Sigmoid colon (tissue), 7 donors: Measurements from ENCODE around the gene CDK16. TPM values are rescaled to one million over a fixed set of nuclear protein-coding genes. Genes with fewer than 3 reads are reported as not detected.

Experiments
- DNase-seq: peaks from one replicate; pipeline ENCODE4 v3.0.0-alpha.2; 2019
- H3K27ac ChIP-seq, 4 donors: fragments of 200-600 bp; sonication (generic); one replicate each; pipeline ENCODE4 v1.5.1; 2016 to 2019; ENCODE audit warnings: mild to moderate bottlenecking in 1 of 4
- H3K27me3 ChIP-seq, 3 donors: fragments of 200-600 bp; sonication (generic); one replicate each; pipeline ENCODE4 v1.5.1; 2019; ENCODE audit warnings: mild to moderate bottlenecking in 1 of 3
- H3K36me3 ChIP-seq, 4 donors: fragments of 200-600 bp; sonication (generic); one replicate each; pipeline ENCODE4 v1.5.1; 2016 to 2019
- H3K4me1 ChIP-seq, 4 donors: fragments of 200-600 bp; sonication (generic); one replicate each; pipeline ENCODE4 v1.5.1; 2017 to 2019
- H3K4me3 ChIP-seq, 4 donors: fragments of 200-600 bp; sonication (generic); one replicate each; pipeline ENCODE4 v1.5.1; 2017 to 2019; ENCODE audit warnings: mild to moderate bottlenecking in 2 of 4, moderate library complexity in 1 of 4
- H3K9me3 ChIP-seq, 4 donors: fragments of 200-600 bp in 3 of 4; sonication (generic) in 3 of 4; one replicate each; pipeline versions ENCODE4 v1.5.1 to v1.6.1; 2013 to 2019
- CTCF ChIP-seq, 4 experiments: fragments of 450-650 bp in 3 of 4; fragments of 200-600 bp in 1 of 4; IDR thresholded peaks; one replicate each; pipeline ENCODE4 v1.5.1; 2016 to 2019; ENCODE audit warnings: antibody characterized with exemption in 4 of 4, mild to moderate bottlenecking in 3 of 4, moderate library complexity in 2 of 4
- EP300 ChIP-seq, 4 donors: sonication (generic); formaldehyde crosslinking; IDR thresholded peaks; one replicate each; pipeline ENCODE4 v1.6.1; 2017; ENCODE audit warnings: antibody characterized with exemption in 4 of 4
- POLR2A ChIP-seq, 2 donors: fragments of 450-650 bp; IDR thresholded peaks; one replicate each; pipeline ENCODE4 v1.6.1; 2016; ENCODE audit warnings: antibody characterized with exemption in 2 of 2, mild to moderate bottlenecking in 2 of 2, moderate library complexity in 2 of 2
- POLR2AphosphoS5 ChIP-seq, 4 donors: sonication (generic); formaldehyde crosslinking; IDR thresholded peaks; one replicate each; pipeline ENCODE4 v1.6.1; 2017; ENCODE audit warnings: antibody characterized with exemption in 4 of 4
- WGBS, 2 donors: extraction: QIAGEN DNeasy Blood & Tissue Kit; methylation state at CpG; one replicate each; pipeline ENCODE4 v1.1.7; 2013; 5-methylcytosine and 5-hydroxymethylcytosine counted together
- intact Hi-C: fragments of 100-400 bp; cut with DNase I; formaldehyde crosslinking; loops from one replicate; pipeline ENCODE4 v1.15.1; 2023
- polyA plus RNA-seq, 3 donors: library from polyadenylated mRNA; stranded (reverse); fragments of 200-250 nt; gene quantifications; one replicate each; pipeline ENCODE4 v1.2.3, GENCODE V29; 2013
- total RNA-seq, 4 donors: library from RNA; depleted of rRNA; stranded (reverse); fragments of >200 nt; gene quantifications; one replicate each; pipeline ENCODE4 v1.1.0, GENCODE V29; 2016
- donor health status: healthy with polysubstance abuse.
- donor health status: Bipolar disorder and iron deficiency.
- donor health status: healthy.

The CDK16 gene
- total and polyA plus RNA-seq, 7 donors, result 35.4 to 64.6 (median 46.3) TPM

DNA sequence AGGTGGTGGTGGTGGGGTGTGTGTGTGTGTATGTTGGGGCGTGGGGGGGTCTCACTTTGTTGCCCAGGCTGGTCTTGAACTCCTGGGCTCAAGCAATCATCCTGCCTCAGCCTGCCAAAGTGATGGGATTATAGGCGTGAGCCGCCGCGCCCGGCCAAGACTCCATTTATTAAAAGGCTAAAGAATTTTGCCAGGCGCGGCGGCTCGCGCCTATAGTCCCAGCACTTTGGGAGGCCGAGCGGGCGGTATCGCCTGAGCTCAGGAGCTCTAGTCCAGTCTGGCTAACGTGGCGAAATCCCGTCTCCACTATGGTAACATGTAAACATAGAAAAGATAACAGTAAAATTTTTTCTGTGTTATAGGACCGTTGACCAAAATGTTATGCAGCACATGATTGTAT, 28.6 kb upstream of the CDK16 start:
- Histone ChIP-seq H3K27ac (no peak overlapping the region), H3K9me3 (no peaks in the 10 kb centered on the region), H3K36me3 (peaks cover 0 to 24% (median 5%) of the 10 kb centered on the region in 4 donors), H3K27me3 (no peaks in the 10 kb centered on the region), H3K4me3 (no peak overlapping the region), H3K4me1 (peaks cover 0 to 19% (median 11%) of the 10 kb centered on the region in 4 donors)
- intact Hi-C loops, result loop anchor here (5.0 kb wide), 1 partner anchor 172 kb away; no protein-coding TSS in a partner anchor
- no peak for DNase-seq
- TF ChIP-seq POLR2AphosphoS5 (IDR thresholded peaks at IDR 0.05) (no peak), POLR2A (IDR thresholded peaks at IDR 0.05) (no peak), CTCF (IDR thresholded peaks at IDR 0.05) (no peak), EP300 (IDR thresholded peaks at IDR 0.05) (no peak)
- 80 to 84% methylated on average over 19 of the region's 19 CpGs for WGBS, 2 donors

GRCh38 chrX:47190445-47191269, 27.8 kb upstream of the CDK16 start:
- TF ChIP-seq EP300 (IDR thresholded peaks at IDR 0.05) (no peak), POLR2AphosphoS5 (IDR thresholded peaks at IDR 0.05) (peak; percentile 54 to 78 (median 72))
- intact Hi-C loops, result loop anchor here (5.0 kb wide), 1 partner anchor 172 kb away; no protein-coding TSS in a partner anchor
- DNase-seq, result peak; percentile 94

GRCh38 chrX:47191331-47191730, 27.1 kb upstream of the CDK16 start:
- intact Hi-C loops, result loop anchor here (5.0 kb wide), 1 partner anchor 171 kb away; no protein-coding TSS in a partner anchor
- TF ChIP-seq EP300 (IDR thresholded peaks at IDR 0.05) (no peak), POLR2A (IDR thresholded peaks at IDR 0.05) (no peak), CTCF (IDR thresholded peaks at IDR 0.05) (no peak)
- H3K4me3 ChIP-seq, result peak overlapping the region; percentile 36 to 55 (median 50)
- H3K36me3 ChIP-seq, result peaks cover 0 to 10% (median 0%) of the 10 kb centered on the region in 4 donors
- 0 to 2% methylated on average over 26 of the region's 26 CpGs for WGBS, 2 donors
- H3K27me3 ChIP-seq, result no peaks in the 10 kb centered on the region
- H3K27ac ChIP-seq, result peak overlapping the region in 2 of 4 donors; percentile 58 to 71
- H3K9me3 ChIP-seq, result no peaks in the 10 kb centered on the region
- DNase-seq, result no peak
- peaks cover 0 to 33% (median 24%) of the 10 kb centered on the region in 4 donors for H3K4me1 ChIP-seq

More at GRCh38 chrX:47190445-47191269, 27.8 kb upstream of the CDK16 start:
- Histone ChIP-seq H3K4me1 (peaks cover 0 to 26% (median 18%) of the 10 kb centered on the region in 4 donors), H3K36me3 (peaks cover 0 to 16% (median 3%) of the 10 kb centered on the region in 4 donors), H3K9me3 (no peaks in the 10 kb centered on the region), H3K27me3 (no peaks in the 10 kb centered on the region), H3K27ac (peak overlapping the region; percentile 58 to 71 (median 66)), H3K4me3 (peak overlapping the region; percentile 36 to 55 (median 50))
- 3% methylated on average over 40 of the region's 40 CpGs for WGBS, 2 donors

GRCh38 chrX:47191806-47192401, 26.6 kb upstream of the CDK16 start:
- no peak for DNase-seq
- intact Hi-C loops, result loop anchor here (2.0 to 5.0 kb wide), 2 partner anchors 170 to 193 kb away; no protein-coding TSS in a partner anchor
- Histone ChIP-seq H3K27me3 (no peaks in the 10 kb centered on the region), H3K4me1 (peaks cover 0 to 39% (median 30%) of the 10 kb centered on the region in 4 donors), H3K36me3 (peaks cover 0 to 4% (median 0%) of the 10 kb centered on the region in 4 donors), H3K27ac (no peak overlapping the region), H3K9me3 (no peaks in the 10 kb centered on the region), H3K4me3 (peak overlapping the region in 2 of 4 donors; percentile 48 to 55)
- TF ChIP-seq CTCF (IDR thresholded peaks at IDR 0.05) (no peak), POLR2A (IDR thresholded peaks at IDR 0.05) (no peak), EP300 (IDR thresholded peaks at IDR 0.05) (no peak), POLR2AphosphoS5 (IDR thresholded peaks at IDR 0.05) (no peak)
- 39 to 56% methylated on average over 16 of the region's 16 CpGs for WGBS, 2 donors
